H9 (cell line): ENCODE data around the gene ADAMTS3. TPM values are rescaled to one million over a fixed set of nuclear protein-coding genes. Genes with fewer than 3 reads are reported as not detected.

Experiments
- DNase-seq: peaks from one replicate; pipeline ENCODE4 v3.0.0-alpha.2; 2017
- H2AFZ ChIP-seq: one replicate; pipeline ENCODE4 v1.6.1; 2013; ENCODE audit warnings: mild to moderate bottlenecking, low read length, control low read depth, moderate library complexity
- H2AK5ac ChIP-seq: 2 replicates; pipeline ENCODE4 v1.6.1; 2013; ENCODE audit warnings: low read length, control low read depth, mixed read lengths; ENCODE audit not compliant: insufficient read length
- H2BK120ac ChIP-seq: one replicate; pipeline ENCODE4 v1.6.1; 2013; ENCODE audit warnings: low read depth, mild to moderate bottlenecking, low read length, control low read depth, inconsistent platforms; ENCODE audit not compliant: poor library complexity, severe bottlenecking
- H2BK12ac ChIP-seq: 2 replicates; pipeline ENCODE4 v1.6.1; 2013; ENCODE audit warnings: low read length, control low read depth, mixed read lengths, low read depth; ENCODE audit not compliant: insufficient read length
- H2BK15ac ChIP-seq: 2 replicates; pipeline ENCODE4 v1.6.1; 2013; ENCODE audit warnings: low read depth, low read length, control low read depth
- H2BK20ac ChIP-seq: one replicate; pipeline ENCODE4 v1.6.1; 2013; ENCODE audit warnings: low read depth, mild to moderate bottlenecking, low read length, control low read depth, inconsistent platforms; ENCODE audit not compliant: poor library complexity, severe bottlenecking
- H2BK5ac ChIP-seq: 2 replicates; pipeline ENCODE4 v1.6.1; 2013; ENCODE audit warnings: low read length, control low read depth, mixed read lengths; ENCODE audit not compliant: insufficient read length
- H3K14ac ChIP-seq: 2 replicates; pipeline ENCODE4 v1.6.1; 2013; ENCODE audit warnings: low read length, control low read depth; ENCODE audit not compliant: insufficient read depth
- H3K18ac ChIP-seq: 2 replicates; pipeline ENCODE4 v1.6.1; 2013; ENCODE audit warnings: low read depth, mild to moderate bottlenecking, mixed read lengths, low read length, control low read depth; ENCODE audit not compliant: insufficient read length
- H3K23ac ChIP-seq: 2 replicates; pipeline ENCODE4 v1.6.1; 2013; ENCODE audit warnings: low read length, control low read depth, mixed read lengths, low read depth; ENCODE audit not compliant: insufficient read length
- H3K23me2 ChIP-seq: 2 replicates; pipeline ENCODE4 v1.6.1; 2013; ENCODE audit warnings: low read depth, mild to moderate bottlenecking, mixed read lengths, low read length, control low read depth; ENCODE audit not compliant: insufficient read length, poor library complexity, severe bottlenecking
- H3K27ac ChIP-seq: 2 replicates; pipeline ENCODE4 v1.5.1; 2013; ENCODE audit warnings: low read length, control low read depth, mixed read lengths, low read depth; ENCODE audit not compliant: insufficient read length
- H3K27me3 ChIP-seq: 2 replicates; pipeline ENCODE4 v1.6.1; 2013; ENCODE audit warnings: low read length, control low read depth, inconsistent platforms; ENCODE audit not compliant: insufficient read depth
- H3K4ac ChIP-seq: 2 replicates; pipeline ENCODE4 v1.6.1; 2013; ENCODE audit warnings: low read depth, mild to moderate bottlenecking, control low read depth, inconsistent platforms, low read length, moderate library complexity
- H3K4me1 ChIP-seq: 2 replicates; pipeline ENCODE4 v1.6.1; 2013; ENCODE audit warnings: low read length, control low read depth, inconsistent platforms; ENCODE audit not compliant: insufficient read depth
- H3K4me2 ChIP-seq: 2 replicates; pipeline ENCODE4 v1.6.1; 2013; ENCODE audit warnings: low read length, control low read depth, mixed read lengths; ENCODE audit not compliant: insufficient read length, insufficient read depth
- H3K56ac ChIP-seq: 2 replicates; pipeline ENCODE4 v1.6.1; 2013; ENCODE audit warnings: low read depth, mild to moderate bottlenecking, mixed read lengths, low read length, control low read depth; ENCODE audit not compliant: insufficient read length
- H3K79me1 ChIP-seq: 2 replicates; pipeline ENCODE4 v1.6.1; 2013; ENCODE audit warnings: low read depth, mild to moderate bottlenecking, moderate library complexity, low read length, control low read depth, inconsistent platforms; ENCODE audit not compliant: insufficient read depth, poor library complexity, severe bottlenecking
- H3K79me2 ChIP-seq: 2 replicates; pipeline ENCODE4 v1.6.1; 2013; ENCODE audit warnings: low read length, control low read depth, inconsistent platforms; ENCODE audit not compliant: insufficient read depth
- H3K9ac ChIP-seq: 2 replicates; pipeline ENCODE4 v1.6.1; 2013; ENCODE audit warnings: low read length, control low read depth, mixed read lengths; ENCODE audit not compliant: insufficient read length; ENCODE audit errors: extremely low read depth
- H3K9me3 ChIP-seq: one replicate; pipeline ENCODE4 v1.6.1; 2013; ENCODE audit warnings: low read depth, low read length, inconsistent platforms; ENCODE audit not compliant: control insufficient read depth
- H3T11ph ChIP-seq: one replicate; pipeline ENCODE4 v1.6.1; 2013; ENCODE audit warnings: mild to moderate bottlenecking, low read length, control low read depth, inconsistent platforms
- H4K20me1 ChIP-seq: one replicate; pipeline ENCODE4 v1.6.1; 2013; ENCODE audit not compliant: control insufficient read depth, insufficient read length, insufficient read depth
- H4K5ac ChIP-seq: 2 replicates; pipeline ENCODE4 v1.6.1; 2013; ENCODE audit warnings: low read depth, mild to moderate bottlenecking, mixed read lengths, low read length, control low read depth; ENCODE audit not compliant: insufficient read length
- H4K8ac ChIP-seq: replicated peaks from 2 replicates; pipeline ENCODE4 v1.6.1; 2013; ENCODE audit warnings: low read length, control low read depth, mixed read lengths, low read depth; ENCODE audit not compliant: insufficient read length
- H4K91ac ChIP-seq: 2 replicates; pipeline ENCODE4 v1.6.1; 2013; ENCODE audit warnings: low read depth, mild to moderate bottlenecking, moderate library complexity, mixed read lengths, low read length, control low read depth; ENCODE audit not compliant: insufficient read length
- H3K27ac Mint-ChIP-seq, 3 experiments: 2 replicates in 2 of 3; 3 replicates in 1 of 3; pipeline ENCODE4 v1.8.0; 2020 to 2021; ENCODE audit warnings: mixed read lengths in 3 of 3, mild to moderate bottlenecking in 1 of 3, moderate library complexity in 1 of 3
- H3K27me3 Mint-ChIP-seq: 2 replicates; pipeline ENCODE4 v1.8.0; 2021; ENCODE audit warnings: low read depth, mild to moderate bottlenecking, moderate library complexity, mixed read lengths
- H3K36me3 Mint-ChIP-seq, 3 experiments: 2 replicates in 2 of 3; 3 replicates in 1 of 3; pipeline ENCODE4 v1.8.0; 2020 to 2021; ENCODE audit warnings: low read depth in 3 of 3, mixed read lengths in 3 of 3; ENCODE audit not compliant: insufficient read depth in 1 of 3
- H3K4me1 Mint-ChIP-seq, 2 experiments: 2 replicates each; pipeline ENCODE4 v1.8.0; 2020; ENCODE audit warnings: mixed read lengths in 2 of 2
- H3K4me3 Mint-ChIP-seq, 2 experiments: 2 replicates in 1 of 2; 3 replicates in 1 of 2; pipeline ENCODE4 v1.8.0; 2020 to 2021; ENCODE audit warnings: mild to moderate bottlenecking in 2 of 2, mixed read lengths in 2 of 2, moderate library complexity in 1 of 2
- H3K9me3 Mint-ChIP-seq, 2 experiments: 2 replicates in 1 of 2; 3 replicates in 1 of 2; pipeline ENCODE4 v1.8.0; 2020; ENCODE audit warnings: mild to moderate bottlenecking in 2 of 2, mixed read lengths in 2 of 2, moderate library complexity in 1 of 2
- CTCF ChIP-seq: fragments of 200-600 bp; sonication (generic); conservative IDR thresholded peaks from 3 replicates; pipeline ENCODE4 v1.8.0; 2021; ENCODE audit warnings: antibody characterized with exemption, mild to moderate bottlenecking
- WGBS: extraction: QIAGEN DNeasy Blood & Tissue Kit; methylation state at CpG from one replicate; pipeline ENCODE4 v1.1.7; 2013; ENCODE audit warnings: missing lambda C conversion rate, low lambda C conversion rate, mixed read lengths; ENCODE audit not compliant: insufficient read length; ENCODE audit errors: extremely low coverage; 5-methylcytosine and 5-hydroxymethylcytosine counted together
- total RNA-seq: library from RNA; stranded (reverse); gene quantifications from 2 replicates; pipeline ENCODE4 v1.2.1, GENCODE V29; 2021

ADAMTS3 gene
- total RNA-seq, 1 experiment from 2014 or later: 1.1 TPM

- Histone ChIP-seq H3K4me2 (no peak overlapping the region), H3K4ac (no peak overlapping the region), H2BK5ac (no peak overlapping the region), H4K91ac (no peak overlapping the region), H3K23ac (no peak overlapping the region), H2AFZ (no peak overlapping the region), H3K9ac (no peak overlapping the region), H3K27me3 (no peaks in the 10 kb centered on the region), H3K9me3 (no peaks in the 10 kb centered on the region), H3K18ac (no peak overlapping the region), H2BK15ac (no peak overlapping the region), H2AK5ac (no peak overlapping the region), H3K79me2 (no peaks in the 10 kb centered on the region), H3K14ac (no peak overlapping the region), H4K8ac (no peak overlapping the region), H2BK20ac (no peak overlapping the region), H3K23me2 (no peaks in the 10 kb centered on the region), H4K5ac (no peak overlapping the region), H3T11ph (no peak overlapping the region), H2BK12ac (no peak overlapping the region), H4K20me1 (no peaks in the 10 kb centered on the region), H2BK120ac (no peak overlapping the region), H3K4me1 (no peaks in the 10 kb centered on the region), H3K56ac (no peak overlapping the region), H3K27ac (no peak overlapping the region), H3K79me1 (no peaks in the 10 kb centered on the region)
- Mint-ChIP-seq H3K36me3 (no peaks in the 10 kb centered on the region), H3K4me1 (peaks cover 5 to 6% of the 10 kb centered on the region in 2 experiments), H3K27ac (no peak overlapping the region), H3K27me3 (no peaks in the 10 kb centered on the region), H3K4me3 (no peak overlapping the region), H3K9me3 (no peaks in the 10 kb centered on the region)
- no peak for DNase-seq
- no peak for TF ChIP-seq CTCF
- no CpG with 5 or more reads among the region's 3 CpGs for WGBS
Observed at GRCh38 chr4:72243641-72244040, 325.4 kb downstream of the ADAMTS3 start.
